HepG2 (cell line): ENCODE measurements around the gene FBLL1. TPM values are rescaled to one million over a fixed set of nuclear protein-coding genes. Genes with fewer than 3 reads are reported as not detected.

Experiments
- ARHGAP35 ChIP-seq: sonication (generic); formaldehyde crosslinking; IDR thresholded peaks from 2 replicates; pipeline ENCODE4 v1.9.0; 2022; ENCODE audit warnings: mild to moderate bottlenecking, inconsistent platforms, moderate library complexity, missing genetic modification reagents, borderline replicate concordance
- HIVEP1 ChIP-seq: sonication (generic); formaldehyde crosslinking; IDR thresholded peaks from 2 replicates; pipeline ENCODE4 v1.4.0; 2020; ENCODE audit warnings: mild to moderate bottlenecking, missing genetic modification reagents
- HOXA3 ChIP-seq: sonication (generic); formaldehyde crosslinking; IDR thresholded peaks from 2 replicates; pipeline ENCODE4 v1.5.0; 2020; ENCODE audit warnings: missing genetic modification reagents
- HOXD1 ChIP-seq: sonication (generic); formaldehyde crosslinking; IDR thresholded peaks from 2 replicates; pipeline ENCODE4 v1.5.0; 2020; ENCODE audit warnings: missing genetic modification reagents
- MYC ChIP-seq: sonication (generic); formaldehyde crosslinking; IDR thresholded peaks from 2 replicates; pipeline ENCODE4 v1.9.0; 2021; ENCODE audit warnings: missing genetic modification reagents, borderline replicate concordance
- ZFP41 ChIP-seq: sonication (generic); formaldehyde crosslinking; IDR thresholded peaks from 2 replicates; pipeline ENCODE4 v1.4.0; 2020; ENCODE audit warnings: mild to moderate bottlenecking, missing genetic modification reagents, borderline replicate concordance
- ZFY ChIP-seq: sonication (generic); formaldehyde crosslinking; IDR thresholded peaks from 2 replicates; pipeline ENCODE4 v1.4.0; 2020; ENCODE audit warnings: missing genetic modification reagents
- ZNF136 ChIP-seq: sonication (generic); formaldehyde crosslinking; IDR thresholded peaks from 2 replicates; pipeline ENCODE4 v1.8.1; 2022; ENCODE audit warnings: low read depth, mild to moderate bottlenecking, moderate library complexity, missing genetic modification reagents
- ZNF235 ChIP-seq: sonication (generic); formaldehyde crosslinking; IDR thresholded peaks from 2 replicates; pipeline ENCODE4 v1.8.1; 2023; ENCODE audit warnings: mild to moderate bottlenecking, missing genetic modification reagents, borderline replicate concordance
- ZNF296 ChIP-seq: sonication (generic); formaldehyde crosslinking; conservative IDR thresholded peaks from 2 replicates; pipeline ENCODE4 v1.5.0; 2020; ENCODE audit warnings: mild to moderate bottlenecking, missing genetic modification reagents
- ZNF615 ChIP-seq: sonication (generic); formaldehyde crosslinking; IDR thresholded peaks from 2 replicates; pipeline ENCODE4 v1.5.0; 2020; ENCODE audit warnings: mild to moderate bottlenecking, missing genetic modification reagents, borderline replicate concordance
- ZNF772 ChIP-seq: sonication (generic); formaldehyde crosslinking; IDR thresholded peaks from 2 replicates; pipeline ENCODE4 v1.5.0; 2020; ENCODE audit warnings: mild to moderate bottlenecking, missing genetic modification reagents
- ZNF781 ChIP-seq: sonication (generic); formaldehyde crosslinking; IDR thresholded peaks from 2 replicates; pipeline ENCODE4 v1.5.1; 2020; ENCODE audit warnings: borderline replicate concordance, mild to moderate bottlenecking, missing genetic modification reagents; ENCODE audit errors: not compliant biosample characterization
- ZNF878 ChIP-seq: sonication (generic); formaldehyde crosslinking; IDR thresholded peaks from 2 replicates; pipeline ENCODE4 v1.8.1; 2023; ENCODE audit warnings: mild to moderate bottlenecking, missing genetic modification reagents, moderate library complexity
- polyA plus RNA-seq, 8 experiments: library from polyadenylated mRNA; depleted of rRNA in 3 of 8; stranded (reverse) in 7 of 8; unstranded in 1 of 8; fragments of >200 nt; fragmentation: Illumina TruSeq in 4 of 8; extraction: Trizol in 4 of 8; gene quantifications; 2 replicates each; pipeline versions ENCODE4 v1.2.1 to v1.2.3, GENCODE V29; 2011 to 2016; ENCODE audit warnings: low read depth in 4 of 8, missing spikeins in 1 of 8, mixed read lengths in 1 of 8; ENCODE audit not compliant: insufficient read depth in 1 of 8
- total RNA-seq, 5 experiments: library from RNA; depleted of rRNA; stranded (reverse); fragments of >200 nt; fragmentation: Illumina TruSeq; extraction: Trizol; gene quantifications; 2 replicates each; pipeline ENCODE4 v1.2.3, GENCODE V29; 2016; ENCODE audit warnings: low read depth in 1 of 5
- TF ChIP-seq, protein P1 (sequence below): sonication (generic); formaldehyde crosslinking; IDR thresholded peaks from 2 replicates; pipeline ENCODE4 v1.5.1; 2020; ENCODE audit warnings: mild to moderate bottlenecking, moderate library complexity, missing genetic modification reagents
- TF ChIP-seq, protein P2 (sequence below): sonication (generic); formaldehyde crosslinking; IDR thresholded peaks from 2 replicates; pipeline ENCODE4 v1.5.0; 2020; ENCODE audit warnings: mild to moderate bottlenecking, missing genetic modification reagents
- TF ChIP-seq, protein P3 (sequence below): sonication (generic); formaldehyde crosslinking; IDR thresholded peaks from 2 replicates; pipeline ENCODE4 v1.4.0; 2020; ENCODE audit warnings: mild to moderate bottlenecking, missing genetic modification reagents
- TF ChIP-seq, protein P4 (sequence below): sonication (generic); formaldehyde crosslinking; IDR thresholded peaks from 2 replicates; pipeline ENCODE4 v1.5.0; 2020; ENCODE audit warnings: mild to moderate bottlenecking, missing genetic modification reagents

FBLL1 gene
- total and polyA plus RNA-seq, 2 of the 13 experiments (the other 11 are each of a cell fraction or from before 2014, with no cell fraction given) = 0.17 to 0.18 TPM

DNA sequence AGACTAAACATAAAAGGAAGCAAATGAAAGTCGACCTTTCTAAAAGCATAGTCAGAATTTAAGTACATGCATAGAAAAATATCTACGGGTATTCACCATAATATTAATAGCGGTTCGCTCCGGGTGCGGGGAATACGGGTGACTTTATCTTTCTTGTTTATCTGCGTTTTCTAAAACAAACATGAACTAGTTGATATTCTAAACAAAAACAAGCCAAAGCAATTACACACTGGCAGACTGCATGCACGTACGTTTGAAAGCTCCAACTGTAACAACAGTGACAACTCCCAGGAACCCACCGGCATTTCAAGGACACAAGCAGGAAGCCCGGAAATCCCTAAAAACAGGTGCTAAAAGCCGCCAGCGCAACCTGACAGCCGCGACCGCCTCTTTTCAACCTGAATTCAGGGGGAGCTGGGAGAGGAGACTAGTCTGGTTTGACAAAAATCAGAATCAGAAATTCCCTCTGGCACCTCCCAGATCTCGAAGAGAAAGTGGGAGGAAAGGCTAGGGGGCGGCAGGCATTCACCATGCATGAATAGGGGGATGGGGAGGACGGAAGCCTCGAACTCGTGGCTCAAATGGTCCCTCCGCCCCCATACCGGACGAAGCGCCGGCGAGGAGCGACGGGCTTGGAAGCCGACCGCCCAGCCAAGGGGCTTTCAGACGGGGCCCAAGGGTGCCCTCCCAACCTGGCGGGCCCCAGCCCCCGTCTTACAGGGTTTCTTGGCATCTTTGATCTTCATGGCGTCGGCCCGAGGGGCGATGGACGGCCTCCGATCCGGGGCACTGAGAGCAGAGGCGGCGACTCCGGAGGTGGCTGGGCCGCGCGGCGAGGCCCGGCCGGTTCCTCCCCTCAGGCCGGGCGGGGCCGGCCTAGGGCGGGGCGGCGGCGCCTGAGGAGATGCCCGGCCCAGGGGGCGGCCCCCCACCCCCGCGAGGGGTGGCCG lies 49.7 kb downstream of the FBLL1 start, which contains the start of gene PANK3 (continued):
- TF ChIP-seq, protein P1, sequence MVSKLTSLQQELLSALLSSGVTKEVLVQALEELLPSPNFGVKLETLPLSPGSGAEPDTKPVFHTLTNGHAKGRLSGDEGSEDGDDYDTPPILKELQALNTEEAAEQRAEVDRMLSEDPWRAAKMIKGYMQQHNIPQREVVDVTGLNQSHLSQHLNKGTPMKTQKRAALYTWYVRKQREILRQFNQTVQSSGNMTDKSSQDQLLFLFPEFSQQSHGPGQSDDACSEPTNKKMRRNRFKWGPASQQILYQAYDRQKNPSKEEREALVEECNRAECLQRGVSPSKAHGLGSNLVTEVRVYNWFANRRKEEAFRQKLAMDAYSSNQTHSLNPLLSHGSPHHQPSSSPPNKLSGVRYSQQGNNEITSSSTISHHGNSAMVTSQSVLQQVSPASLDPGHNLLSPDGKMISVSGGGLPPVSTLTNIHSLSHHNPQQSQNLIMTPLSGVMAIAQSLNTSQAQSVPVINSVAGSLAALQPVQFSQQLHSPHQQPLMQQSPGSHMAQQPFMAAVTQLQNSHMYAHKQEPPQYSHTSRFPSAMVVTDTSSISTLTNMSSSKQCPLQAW (CRISPR knock-in tag) = peak; percentile 57
- TF ChIP-seq ZNF296 (no peak), ZNF136 (CRISPR knock-in tag) (0 out of 2 replicates have a peak, but pooled peaks have one; percentile 13), ZFY (no peak), ARHGAP35 (peak; percentile 58; the same call in 1 of the 2 replicates), HOXA3 (CRISPR knock-in tag) (no peak), MYC (peak; percentile 67; the same call in 1 of the 2 replicates), ZNF615 (no peak), ZNF878 (CRISPR knock-in tag) (no peak), ZNF781 (CRISPR knock-in tag) (no peak), HOXD1 (peak; percentile 16; the same call in 1 of the 2 replicates), ZFP41 (CRISPR knock-in tag) (no peak), HIVEP1 (peak; percentile 17; the same call in 1 of the 2 replicates), ZNF772 (CRISPR knock-in tag) (0 out of 2 replicates have a peak, but pooled peaks have one; percentile 17), ZNF235 (0 out of 2 replicates have a peak, but pooled peaks have one; percentile 55)
- TF ChIP-seq, protein P2, sequence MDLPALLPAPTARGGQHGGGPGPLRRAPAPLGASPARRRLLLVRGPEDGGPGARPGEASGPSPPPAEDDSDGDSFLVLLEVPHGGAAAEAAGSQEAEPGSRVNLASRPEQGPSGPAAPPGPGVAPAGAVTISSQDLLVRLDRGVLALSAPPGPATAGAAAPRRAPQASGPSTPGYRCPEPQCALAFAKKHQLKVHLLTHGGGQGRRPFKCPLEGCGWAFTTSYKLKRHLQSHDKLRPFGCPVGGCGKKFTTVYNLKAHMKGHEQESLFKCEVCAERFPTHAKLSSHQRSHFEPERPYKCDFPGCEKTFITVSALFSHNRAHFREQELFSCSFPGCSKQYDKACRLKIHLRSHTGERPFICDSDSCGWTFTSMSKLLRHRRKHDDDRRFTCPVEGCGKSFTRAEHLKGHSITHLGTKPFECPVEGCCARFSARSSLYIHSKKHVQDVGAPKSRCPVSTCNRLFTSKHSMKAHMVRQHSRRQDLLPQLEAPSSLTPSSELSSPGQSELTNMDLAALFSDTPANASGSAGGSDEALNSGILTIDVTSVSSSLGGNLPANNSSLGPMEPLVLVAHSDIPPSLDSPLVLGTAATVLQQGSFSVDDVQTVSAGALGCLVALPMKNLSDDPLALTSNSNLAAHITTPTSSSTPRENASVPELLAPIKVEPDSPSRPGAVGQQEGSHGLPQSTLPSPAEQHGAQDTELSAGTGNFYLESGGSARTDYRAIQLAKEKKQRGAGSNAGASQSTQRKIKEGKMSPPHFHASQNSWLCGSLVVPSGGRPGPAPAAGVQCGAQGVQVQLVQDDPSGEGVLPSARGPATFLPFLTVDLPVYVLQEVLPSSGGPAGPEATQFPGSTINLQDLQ (CRISPR knock-in tag) = peak; percentile 51; the same call in 1 of the 2 replicates
- TF ChIP-seq, protein P3, sequence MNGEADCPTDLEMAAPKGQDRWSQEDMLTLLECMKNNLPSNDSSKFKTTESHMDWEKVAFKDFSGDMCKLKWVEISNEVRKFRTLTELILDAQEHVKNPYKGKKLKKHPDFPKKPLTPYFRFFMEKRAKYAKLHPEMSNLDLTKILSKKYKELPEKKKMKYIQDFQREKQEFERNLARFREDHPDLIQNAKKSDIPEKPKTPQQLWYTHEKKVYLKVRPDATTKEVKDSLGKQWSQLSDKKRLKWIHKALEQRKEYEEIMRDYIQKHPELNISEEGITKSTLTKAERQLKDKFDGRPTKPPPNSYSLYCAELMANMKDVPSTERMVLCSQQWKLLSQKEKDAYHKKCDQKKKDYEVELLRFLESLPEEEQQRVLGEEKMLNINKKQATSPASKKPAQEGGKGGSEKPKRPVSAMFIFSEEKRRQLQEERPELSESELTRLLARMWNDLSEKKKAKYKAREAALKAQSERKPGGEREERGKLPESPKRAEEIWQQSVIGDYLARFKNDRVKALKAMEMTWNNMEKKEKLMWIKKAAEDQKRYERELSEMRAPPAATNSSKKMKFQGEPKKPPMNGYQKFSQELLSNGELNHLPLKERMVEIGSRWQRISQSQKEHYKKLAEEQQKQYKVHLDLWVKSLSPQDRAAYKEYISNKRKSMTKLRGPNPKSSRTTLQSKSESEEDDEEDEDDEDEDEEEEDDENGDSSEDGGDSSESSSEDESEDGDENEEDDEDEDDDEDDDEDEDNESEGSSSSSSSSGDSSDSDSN = peak; percentile 37; the same call in 1 of the 2 replicates
- TF ChIP-seq, protein P4, sequence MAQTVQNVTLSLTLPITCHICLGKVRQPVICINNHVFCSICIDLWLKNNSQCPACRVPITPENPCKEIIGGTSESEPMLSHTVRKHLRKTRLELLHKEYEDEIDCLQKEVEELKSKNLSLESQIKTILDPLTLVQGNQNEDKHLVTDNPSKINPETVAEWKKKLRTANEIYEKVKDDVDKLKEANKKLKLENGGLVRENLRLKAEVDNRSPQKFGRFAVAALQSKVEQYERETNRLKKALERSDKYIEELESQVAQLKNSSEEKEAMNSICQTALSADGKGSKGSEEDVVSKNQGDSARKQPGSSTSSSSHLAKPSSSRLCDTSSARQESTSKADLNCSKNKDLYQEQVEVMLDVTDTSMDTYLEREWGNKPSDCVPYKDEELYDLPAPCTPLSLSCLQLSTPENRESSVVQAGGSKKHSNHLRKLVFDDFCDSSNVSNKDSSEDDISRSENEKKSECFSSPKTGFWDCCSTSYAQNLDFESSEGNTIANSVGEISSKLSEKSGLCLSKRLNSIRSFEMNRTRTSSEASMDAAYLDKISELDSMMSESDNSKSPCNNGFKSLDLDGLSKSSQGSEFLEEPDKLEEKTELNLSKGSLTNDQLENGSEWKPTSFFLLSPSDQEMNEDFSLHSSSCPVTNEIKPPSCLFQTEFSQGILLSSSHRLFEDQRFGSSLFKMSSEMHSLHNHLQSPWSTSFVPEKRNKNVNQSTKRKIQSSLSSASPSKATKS = no peak
